Fibroblast of lung (primary cell): ENCODE measurements around the gene KLHL15. TPM values are rescaled to one million over a fixed set of nuclear protein-coding genes. Genes with fewer than 3 reads are reported as not detected.

Source experiments
- DNase-seq, 2 donors: peaks; one replicate each; pipeline versions ENCODE4 v3.0.0 to v3.0.0-alpha.2; 2010; ENCODE audit warnings: low read depth in 2 of 2
- H2AFZ ChIP-seq: 2 replicates; pipeline ENCODE4 v1.5.1; 2012; ENCODE audit warnings: low read length, control low read depth, inconsistent platforms
- H3K27ac ChIP-seq: 2 replicates; pipeline ENCODE4 v1.5.1; 2011; ENCODE audit warnings: low read length, control low read depth; ENCODE audit not compliant: insufficient read depth
- H3K27me3 ChIP-seq: 2 replicates; pipeline ENCODE4 v1.5.1; 2011; ENCODE audit warnings: mild to moderate bottlenecking, low read length; ENCODE audit not compliant: control insufficient read depth, insufficient read depth
- H3K36me3 ChIP-seq: 2 replicates; pipeline ENCODE4 v1.5.1; 2011; ENCODE audit warnings: low read length; ENCODE audit not compliant: control insufficient read depth, insufficient read depth
- H3K4me1 ChIP-seq: 2 replicates; pipeline ENCODE4 v1.5.1; 2011; ENCODE audit warnings: low read length; ENCODE audit not compliant: control insufficient read depth, insufficient read depth; ENCODE audit errors: extremely low read depth
- H3K4me2 ChIP-seq: 2 replicates; pipeline ENCODE4 v1.5.1; 2011; ENCODE audit warnings: low read length, control low read depth; ENCODE audit not compliant: insufficient read depth; ENCODE audit errors: extremely low read depth
- H3K4me3 ChIP-seq, 4 experiments: fragments of 200-600 bp in 1 of 4; sonication (generic) in 1 of 4; replicated peaks in 1 of 4; 2 replicates each; pipeline ENCODE4 v1.5.1; 2011 to 2016; ENCODE audit warnings: low read length in 4 of 4, low read depth in 3 of 4, mild to moderate bottlenecking in 3 of 4, control low read depth in 2 of 4, inconsistent platforms in 1 of 4, mixed read lengths in 1 of 4; ENCODE audit not compliant: insufficient read depth in 1 of 4; ENCODE audit errors: control extremely low read depth in 1 of 4
- H3K79me2 ChIP-seq: 2 replicates; pipeline ENCODE4 v1.5.1; 2012; ENCODE audit warnings: mild to moderate bottlenecking, low read length, inconsistent platforms; ENCODE audit not compliant: control insufficient read depth, insufficient read depth
- H3K9ac ChIP-seq: 2 replicates; pipeline ENCODE4 v1.5.1; 2011; ENCODE audit warnings: mild to moderate bottlenecking, low read length, control low read depth; ENCODE audit not compliant: insufficient read depth
- H3K9me3 ChIP-seq: 2 replicates; pipeline ENCODE4 v1.5.1; 2012; ENCODE audit warnings: low read depth, low read length; ENCODE audit not compliant: control insufficient read depth, insufficient read depth
- H4K20me1 ChIP-seq: 2 replicates; pipeline ENCODE4 v1.5.1; 2011; ENCODE audit warnings: low read length; ENCODE audit not compliant: control insufficient read depth, insufficient read depth; ENCODE audit errors: extremely low read depth
- CTCF ChIP-seq, 2 donors: IDR thresholded peaks in 1 of 2; conservative IDR thresholded peaks in 1 of 2; 1 replicate in 1 of 2; 2 replicates in 1 of 2; pipeline ENCODE4 v1.5.1; 2011 to 2012; ENCODE audit warnings: low read length in 2 of 2, control low read depth in 1 of 2, inconsistent platforms in 1 of 2, low read depth in 1 of 2, mild to moderate bottlenecking in 1 of 2
- EZH2 ChIP-seq: IDR thresholded peaks from 2 replicates; pipeline ENCODE4 v1.5.1; 2012; ENCODE audit warnings: low read length, control low read depth, mild to moderate bottlenecking; ENCODE audit errors: missing control alignments
- polyA plus RNA-seq, 2 donors: library from polyadenylated mRNA; depleted of rRNA in 1 of 2; stranded (reverse) in 1 of 2; unstranded in 1 of 2; fragments of >200 nt; gene quantifications; 2 replicates each; pipeline ENCODE4 v1.2.1, GENCODE V29; 2011 to 2012; ENCODE audit warnings: missing spikeins in 1 of 2
- total RNA-seq: library from RNA; depleted of rRNA; stranded (reverse); fragments of >200 nt; gene quantifications from 2 replicates; pipeline ENCODE4 v1.2.1, GENCODE V29; 2014

KLHL15 gene
- total and polyA plus RNA-seq, 2 donors (not counting 1 experiment from before 2014, with no cell fraction given), result 3.7 to 5.6 TPM

GRCh38 chrX:23939203-23939602 lies 87.8 kb downstream of the KLHL15 start:
- Histone ChIP-seq H3K79me2 (no peaks in the 10 kb centered on the region), H3K9ac (no peak overlapping the region), H3K27me3 (no peaks in the 10 kb centered on the region), H3K4me3 (no peak overlapping the region), H2AFZ (no peak overlapping the region), H3K27ac (no peak overlapping the region), H3K4me1 (no peaks in the 10 kb centered on the region), H3K9me3 (no peaks in the 10 kb centered on the region), H3K4me2 (no peak overlapping the region), H3K36me3 (no peaks in the 10 kb centered on the region), H4K20me1 (no peaks in the 10 kb centered on the region)
- DNase-seq, result no peak
- TF ChIP-seq EZH2 (no peak), CTCF (conservative IDR thresholded peaks at IDR 0.05 in 1 of 2, IDR thresholded peaks at IDR 0.05 in 1 of 2; ENCODE audit: low read depth in 1 of 2, low read length in 2 of 2) (no peak)

GRCh38 chrX:23938690-23939089 lies 88.3 kb downstream of the KLHL15 start:
- Histone ChIP-seq H3K4me3 (no peak overlapping the region), H4K20me1 (no peaks in the 10 kb centered on the region), H3K79me2 (no peaks in the 10 kb centered on the region), H3K9me3 (no peaks in the 10 kb centered on the region), H3K27ac (no peak overlapping the region), H3K36me3 (no peaks in the 10 kb centered on the region), H3K27me3 (no peaks in the 10 kb centered on the region), H3K9ac (no peak overlapping the region), H3K4me2 (no peak overlapping the region), H3K4me1 (no peaks in the 10 kb centered on the region), H2AFZ (no peak overlapping the region)
- TF ChIP-seq EZH2 (no peak), CTCF (conservative IDR thresholded peaks at IDR 0.05 in 1 of 2, IDR thresholded peaks at IDR 0.05 in 1 of 2; ENCODE audit: low read depth in 1 of 2, low read length in 2 of 2) (no peak)
- peak in 1 of 2 donors; percentile 65 for DNase-seq

GRCh38 chrX:23937100-23937499 lies 89.9 kb downstream of the KLHL15 start:
- Histone ChIP-seq H3K36me3 (no peaks in the 10 kb centered on the region), H3K27me3 (no peaks in the 10 kb centered on the region), H4K20me1 (no peaks in the 10 kb centered on the region), H3K4me3 (no peak overlapping the region), H3K9ac (no peak overlapping the region), H3K4me2 (no peak overlapping the region), H2AFZ (no peak overlapping the region), H3K27ac (no peak overlapping the region), H3K4me1 (no peaks in the 10 kb centered on the region), H3K79me2 (no peaks in the 10 kb centered on the region), H3K9me3 (no peaks in the 10 kb centered on the region)
- TF ChIP-seq CTCF (conservative IDR thresholded peaks at IDR 0.05 in 1 of 2, IDR thresholded peaks at IDR 0.05 in 1 of 2; ENCODE audit: low read depth in 1 of 2, low read length in 2 of 2) (no peak), EZH2 (no peak)
- no peak for DNase-seq
